HEK293 (cell line): ENCODE results near the gene PPARG.

Experiments
- GLIS2 ChIP-seq: fragments of 450-650 bp; formaldehyde crosslinking; IDR thresholded peaks from 2 replicates; pipeline ENCODE4 v1.5.1; 2016; ENCODE audit warnings: missing biosample characterization, missing genetic modification characterization
- HOXA7 ChIP-seq: sonication (generic); formaldehyde crosslinking; IDR thresholded peaks from 2 replicates; pipeline ENCODE4 v1.8.1; 2022; ENCODE audit warnings: missing genetic modification reagents, borderline replicate concordance
- KLF9 ChIP-seq: fragments of 450-650 bp; formaldehyde crosslinking; IDR thresholded peaks from 2 replicates; pipeline ENCODE4 v1.5.1; 2016; ENCODE audit warnings: missing biosample characterization, missing genetic modification characterization, low read depth
- MZF1 ChIP-seq: fragments of 450-650 bp; formaldehyde crosslinking; IDR thresholded peaks from 2 replicates; pipeline ENCODE4 v1.5.1; 2017; ENCODE audit warnings: missing biosample characterization, missing genetic modification characterization, borderline replicate concordance
- OSR2 ChIP-seq: fragments of 450-650 bp; formaldehyde crosslinking; IDR thresholded peaks from 2 replicates; pipeline ENCODE4 v1.5.1; 2016; ENCODE audit warnings: missing biosample characterization, missing genetic modification characterization
- PRDM10 ChIP-seq: fragments of 450-650 bp; formaldehyde crosslinking; IDR thresholded peaks from 2 replicates; pipeline ENCODE4 v1.5.1; 2016; ENCODE audit warnings: missing biosample characterization, missing genetic modification characterization
- ZBTB1 ChIP-seq: fragments of 450-650 bp; formaldehyde crosslinking; IDR thresholded peaks from 2 replicates; pipeline ENCODE4 v1.5.1; 2016; ENCODE audit warnings: missing biosample characterization, missing genetic modification characterization
- ZFHX2 ChIP-seq: fragments of 450-650 bp; formaldehyde crosslinking; conservative IDR thresholded peaks from 2 replicates; pipeline ENCODE4 v1.5.1; 2016; ENCODE audit warnings: missing biosample characterization, missing genetic modification characterization
- ZNF138 ChIP-seq: fragments of 450-650 bp; formaldehyde crosslinking; IDR thresholded peaks from 2 replicates; pipeline ENCODE4 v1.5.1; 2016; ENCODE audit warnings: missing biosample characterization, missing genetic modification characterization, borderline replicate concordance
- ZNF221 ChIP-seq: fragments of 450-650 bp; formaldehyde crosslinking; IDR thresholded peaks from 2 replicates; pipeline ENCODE4 v1.5.1; 2017; ENCODE audit warnings: missing biosample characterization, missing genetic modification characterization, borderline replicate concordance
- ZNF280C ChIP-seq: fragments of 450-650 bp; formaldehyde crosslinking; IDR thresholded peaks from 2 replicates; pipeline ENCODE4 v1.5.1; 2016; ENCODE audit warnings: missing biosample characterization, missing genetic modification characterization
- ZNF302 ChIP-seq: fragments of 450-650 bp; formaldehyde crosslinking; IDR thresholded peaks from 2 replicates; pipeline ENCODE4 v1.5.1; 2016; ENCODE audit warnings: missing biosample characterization, missing genetic modification characterization, low read depth
- ZNF354C ChIP-seq: fragments of 450-650 bp; formaldehyde crosslinking; IDR thresholded peaks from 2 replicates; pipeline ENCODE4 v1.5.1; 2016; ENCODE audit warnings: missing biosample characterization, missing genetic modification characterization, low read depth, borderline replicate concordance
- ZNF449 ChIP-seq: fragments of 450-650 bp; formaldehyde crosslinking; IDR thresholded peaks from 2 replicates; pipeline ENCODE4 v1.5.1; 2017; ENCODE audit warnings: missing biosample characterization, mild to moderate bottlenecking, missing genetic modification characterization, moderate library complexity
- ZNF488 ChIP-seq: fragments of 450-650 bp; formaldehyde crosslinking; IDR thresholded peaks from 2 replicates; pipeline ENCODE4 v1.5.1; 2016; ENCODE audit warnings: missing biosample characterization, missing genetic modification characterization
- ZNF548 ChIP-seq: fragments of 450-650 bp; formaldehyde crosslinking; IDR thresholded peaks from 2 replicates; pipeline ENCODE4 v1.5.1; 2016; ENCODE audit warnings: missing biosample characterization, missing genetic modification characterization
- ZNF549 ChIP-seq: fragments of 450-650 bp; IDR thresholded peaks from 2 replicates; pipeline ENCODE4 v1.5.1; 2018; ENCODE audit warnings: missing biosample characterization, missing genetic modification characterization, mild to moderate bottlenecking, inconsistent platforms, moderate library complexity
- ZNF555 ChIP-seq: fragments of 450-650 bp; formaldehyde crosslinking; conservative IDR thresholded peaks from 2 replicates; pipeline ENCODE4 v1.5.1; 2017; ENCODE audit warnings: missing biosample characterization, mild to moderate bottlenecking, missing genetic modification characterization, inconsistent platforms
- ZNF623 ChIP-seq: fragments of 450-650 bp; formaldehyde crosslinking; IDR thresholded peaks from 2 replicates; pipeline ENCODE4 v1.5.1; 2016; ENCODE audit warnings: missing biosample characterization, missing genetic modification characterization
- ZNF645 ChIP-seq: fragments of 450-650 bp; formaldehyde crosslinking; IDR thresholded peaks from 2 replicates; pipeline ENCODE4; 2016; ENCODE audit warnings: missing biosample characterization, missing genetic modification characterization
- ZNF677 ChIP-seq: fragments of 450-650 bp; IDR thresholded peaks from 2 replicates; pipeline ENCODE4 v1.5.0; 2018; ENCODE audit warnings: missing biosample characterization, mild to moderate bottlenecking, missing genetic modification characterization, moderate library complexity
- ZNF704 ChIP-seq: fragments of 450-650 bp; formaldehyde crosslinking; IDR thresholded peaks from 2 replicates; pipeline ENCODE4 v1.5.1; 2016; ENCODE audit warnings: missing biosample characterization, missing genetic modification characterization
- ZNF707 ChIP-seq: fragments of 450-650 bp; formaldehyde crosslinking; IDR thresholded peaks from 2 replicates; pipeline ENCODE4 v1.5.1; 2016; ENCODE audit warnings: missing biosample characterization, missing genetic modification characterization
- ZNF76 ChIP-seq: fragments of 450-650 bp; formaldehyde crosslinking; IDR thresholded peaks from 2 replicates; pipeline ENCODE4; 2016; ENCODE audit warnings: low read depth, missing biosample characterization, missing genetic modification characterization, borderline replicate concordance
- ZNF776 ChIP-seq: fragments of 450-650 bp; formaldehyde crosslinking; IDR thresholded peaks from 2 replicates; pipeline ENCODE4 v1.5.0; 2017; ENCODE audit warnings: missing biosample characterization, missing genetic modification characterization, borderline replicate concordance
- ZNF837 ChIP-seq: fragments of 450-650 bp; formaldehyde crosslinking; IDR thresholded peaks from 2 replicates; pipeline ENCODE4 v1.5.1; 2016; ENCODE audit warnings: missing biosample characterization, missing genetic modification characterization
- ZNF843 ChIP-seq: fragments of 450-650 bp; formaldehyde crosslinking; IDR thresholded peaks from 2 replicates; pipeline ENCODE4 v1.5.1; 2016; ENCODE audit warnings: missing biosample characterization, missing genetic modification characterization
- ZSCAN23 ChIP-seq: fragments of 450-650 bp; formaldehyde crosslinking; IDR thresholded peaks from 2 replicates; pipeline ENCODE4 v1.5.1; 2016; ENCODE audit warnings: missing biosample characterization, missing genetic modification characterization
- ZSCAN5A ChIP-seq: fragments of 450-650 bp; formaldehyde crosslinking; IDR thresholded peaks from 2 replicates; pipeline ENCODE4 v1.5.1; 2016; ENCODE audit warnings: missing biosample characterization, missing genetic modification characterization

PPARG gene

GRCh38 chr3:12393894-12394293 is 105.0 kb downstream of the PPARG start (continued):
- TF ChIP-seq ZNF645 (tag by site-specific recombination) (no peak), ZNF302 (tag by site-specific recombination) (no peak), ZNF76 (tag by site-specific recombination) (no peak), OSR2 (tag by site-specific recombination) (peak; percentile 57), ZSCAN23 (tag by site-specific recombination) (no peak), ZNF623 (tag by site-specific recombination) (no peak), KLF9 (no peak), ZBTB1 (tag by site-specific recombination) (no peak), PRDM10 (tag by site-specific recombination) (peak; percentile 27), GLIS2 (tag by site-specific recombination) (no peak), ZNF548 (no peak), ZNF837 (tag by site-specific recombination) (no peak), MZF1 (tag by site-specific recombination) (no peak), ZNF549 (tag by site-specific recombination) (no peak), ZNF704 (tag by site-specific recombination) (no peak), ZNF707 (no peak), ZNF138 (tag by site-specific recombination) (no peak), ZNF221 (no peak), ZNF843 (no peak), ZNF280C (tag by site-specific recombination) (no peak), ZNF555 (no peak), ZNF488 (tag by site-specific recombination) (no peak), ZNF776 (tag by site-specific recombination) (no peak), ZSCAN5A (no peak), HOXA7 (CRISPR knock-in tag) (no peak), ZNF354C (tag by site-specific recombination) (no peak), ZNF449 (no peak), ZNF677 (tag by site-specific recombination) (no peak), ZFHX2 (tag by site-specific recombination) (no peak)
